ENCODE data around the gene LRRC74B. TPM values are rescaled to one million over a fixed set of nuclear protein-coding genes. Genes with fewer than 3 reads are reported as not detected.
"Not testable (repeated sequence)": the region's sequence is repeated elsewhere in the genome, so short reads cannot be mapped to it uniquely, and the experiment has no call there.

LRRC74B gene, protein sequence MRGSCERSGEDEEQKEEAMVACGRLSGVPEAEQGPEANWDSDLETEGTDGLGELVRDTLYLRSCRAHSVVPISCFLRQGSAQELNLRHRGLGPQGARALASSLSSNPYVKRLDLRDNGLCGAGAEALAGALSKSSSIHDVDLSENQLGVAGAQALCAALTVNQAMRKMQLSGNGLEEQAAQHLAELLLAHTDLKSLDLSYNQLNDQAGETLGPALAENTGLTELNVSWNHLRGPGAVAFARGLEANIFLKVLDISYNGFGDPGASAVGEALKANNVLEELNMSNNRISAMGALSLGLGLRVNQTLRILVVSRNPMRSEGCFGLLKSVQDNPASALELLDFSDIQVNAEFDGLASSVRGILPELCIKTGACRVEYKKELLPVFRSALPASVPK
- total RNA-seq (2014; rRNA removed; shearing (Covaris generic)), result not detected in 2 replicates
- polyA plus RNA-seq (2014; cell fraction: nucleus; rRNA removed), result 0.11 and 0.25 TPM in 2 replicates

DNA sequence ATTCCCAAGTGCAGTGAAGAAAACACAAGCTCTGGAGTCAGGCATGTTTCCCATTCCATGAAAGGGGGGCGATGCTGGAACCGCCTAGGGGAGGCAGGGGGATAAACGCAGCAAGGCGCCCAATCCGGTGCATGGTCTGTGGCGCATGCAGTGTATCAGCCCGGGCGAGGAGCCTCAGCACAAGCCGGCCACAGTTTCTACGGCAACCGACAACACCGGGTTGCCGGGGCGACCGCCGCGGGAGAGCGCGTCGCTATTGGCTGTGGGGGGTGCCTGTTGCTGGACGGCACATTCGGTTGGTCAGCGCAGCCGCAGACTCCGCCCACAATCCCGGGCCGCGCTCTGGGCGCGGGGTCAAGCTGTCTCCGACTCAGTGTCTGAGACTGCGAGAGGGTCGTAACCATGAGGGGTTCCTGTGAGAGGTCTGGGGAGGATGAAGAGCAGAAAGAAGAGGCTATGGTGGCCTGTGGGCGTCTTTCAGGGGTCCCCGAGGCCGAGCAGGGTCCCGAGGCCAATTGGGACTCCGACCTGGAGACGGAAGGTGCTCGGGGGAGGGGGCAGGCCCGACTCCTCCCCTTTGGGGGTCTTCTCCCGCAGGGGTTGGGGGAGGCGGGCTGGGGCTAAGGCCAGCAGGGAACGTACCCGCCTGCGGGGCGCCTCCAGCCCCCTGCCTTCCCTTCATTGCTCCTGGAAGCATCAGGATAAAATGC is at the start of gene LRRC74B:
LRRC74B (plus strand) TSS at position 362 of the 710 bp plus-strand sequence; CDS start at position 403, 41 bp downstream.
- peak; percentile 75 for DNase-seq (ENCODE audit: extremely low read depth, low read depth)

DNA sequence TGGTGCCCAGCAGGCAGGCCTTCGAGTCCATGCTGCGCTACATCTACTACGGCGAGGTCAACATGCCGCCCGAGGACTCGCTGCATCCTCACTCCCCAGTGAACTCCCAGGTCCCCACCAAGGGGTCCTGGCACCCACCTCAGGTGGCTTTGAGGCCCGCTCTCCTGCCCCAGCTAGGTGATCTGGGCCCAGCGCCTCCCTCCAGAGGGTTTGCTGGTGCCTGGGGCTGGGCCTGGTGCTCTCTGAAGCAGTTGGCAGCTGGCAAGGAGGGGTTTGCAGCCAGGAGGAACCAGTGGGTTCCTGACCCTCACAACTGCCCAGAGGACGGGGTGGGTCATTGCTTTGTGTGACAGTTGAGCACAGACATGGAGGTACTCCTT is 49.7 kb upstream of the LRRC74B start:
- DNase-seq (ENCODE audit: extremely low read depth, low read depth), result no peak

DNA sequence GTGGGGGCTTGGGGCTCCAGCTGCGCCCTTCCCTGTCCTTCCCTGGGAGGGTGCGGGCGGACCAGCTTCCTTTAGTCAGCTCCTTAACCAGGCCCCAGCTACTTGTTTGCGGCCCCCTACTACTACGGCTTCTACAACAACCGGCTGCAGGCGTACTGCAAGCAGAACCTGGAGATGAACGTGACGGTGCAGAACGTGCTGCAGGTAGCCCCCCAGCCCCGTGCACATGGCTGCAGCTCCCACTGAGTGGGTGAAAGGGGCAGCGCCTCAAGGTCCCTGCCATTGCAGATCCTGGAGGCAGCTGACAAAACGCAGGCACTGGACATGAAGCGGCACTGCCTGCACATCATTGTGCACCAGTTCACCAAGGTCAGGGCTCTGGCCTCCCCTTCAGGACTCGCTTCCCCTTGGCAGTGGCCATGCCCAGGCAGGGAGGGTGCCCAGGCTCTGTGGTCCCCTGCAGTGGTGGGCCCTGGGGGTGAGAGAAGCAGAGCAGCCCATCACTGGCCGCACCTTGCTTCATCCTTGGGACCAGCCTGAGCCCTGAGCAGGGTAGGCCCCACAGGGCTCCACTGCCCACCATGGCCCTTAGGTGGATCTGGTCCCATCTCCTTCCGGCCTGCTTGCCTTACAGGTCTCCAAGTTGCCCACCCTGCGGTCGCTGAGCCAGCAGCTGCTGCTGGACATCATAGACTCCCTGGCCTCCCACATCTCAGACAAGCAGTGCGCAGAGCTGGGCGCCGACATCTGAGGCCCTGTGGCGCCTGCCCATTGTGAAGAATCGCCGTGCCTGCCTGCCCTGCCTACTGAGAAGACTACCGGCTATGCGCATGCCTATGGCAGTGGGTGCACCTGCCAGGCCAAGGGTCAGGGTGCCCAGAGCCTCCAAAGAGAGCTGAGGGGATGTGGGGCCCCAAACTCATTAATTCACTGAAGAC is 48.9 kb upstream of the LRRC74B start:
- DNase-seq (ENCODE audit: extremely low read depth, low read depth), result no peak

DNA sequence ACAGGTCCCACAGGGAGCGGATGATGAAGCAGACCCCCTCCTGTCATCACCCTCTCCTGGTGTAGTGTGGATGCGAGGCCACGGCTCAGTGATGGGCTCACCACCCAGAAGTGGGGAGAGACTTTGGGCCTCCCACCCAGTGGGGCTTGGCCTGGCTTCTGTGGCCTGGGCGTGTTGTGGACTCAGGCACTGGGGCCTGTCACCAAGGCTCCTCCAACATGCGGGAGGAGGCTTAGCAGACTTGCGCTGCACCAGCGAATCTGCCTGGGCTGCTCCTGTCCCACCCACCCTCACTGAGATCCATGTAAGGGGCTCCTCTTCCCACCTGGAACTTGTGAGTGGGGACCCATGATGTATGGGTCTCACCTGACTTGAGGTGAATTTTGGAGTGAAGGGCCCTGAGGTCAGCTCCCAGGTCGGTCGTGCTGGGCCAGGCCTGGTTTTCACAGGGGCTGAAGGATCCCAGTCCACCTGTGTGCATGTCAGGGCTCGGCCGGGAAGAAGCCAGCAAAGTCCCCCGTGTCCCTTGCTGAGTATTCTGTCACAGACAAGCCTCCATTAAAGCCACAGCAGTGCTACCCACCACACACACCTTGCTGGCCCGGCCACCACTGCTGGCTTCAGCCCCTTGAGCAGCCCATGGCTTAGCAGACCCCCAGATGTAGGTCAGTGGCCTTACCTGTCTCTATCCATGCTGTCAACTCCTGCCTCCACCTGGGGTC is 48.0 kb upstream of the LRRC74B start:
- DNase-seq (ENCODE audit: extremely low read depth, low read depth), result no peak

DNA sequence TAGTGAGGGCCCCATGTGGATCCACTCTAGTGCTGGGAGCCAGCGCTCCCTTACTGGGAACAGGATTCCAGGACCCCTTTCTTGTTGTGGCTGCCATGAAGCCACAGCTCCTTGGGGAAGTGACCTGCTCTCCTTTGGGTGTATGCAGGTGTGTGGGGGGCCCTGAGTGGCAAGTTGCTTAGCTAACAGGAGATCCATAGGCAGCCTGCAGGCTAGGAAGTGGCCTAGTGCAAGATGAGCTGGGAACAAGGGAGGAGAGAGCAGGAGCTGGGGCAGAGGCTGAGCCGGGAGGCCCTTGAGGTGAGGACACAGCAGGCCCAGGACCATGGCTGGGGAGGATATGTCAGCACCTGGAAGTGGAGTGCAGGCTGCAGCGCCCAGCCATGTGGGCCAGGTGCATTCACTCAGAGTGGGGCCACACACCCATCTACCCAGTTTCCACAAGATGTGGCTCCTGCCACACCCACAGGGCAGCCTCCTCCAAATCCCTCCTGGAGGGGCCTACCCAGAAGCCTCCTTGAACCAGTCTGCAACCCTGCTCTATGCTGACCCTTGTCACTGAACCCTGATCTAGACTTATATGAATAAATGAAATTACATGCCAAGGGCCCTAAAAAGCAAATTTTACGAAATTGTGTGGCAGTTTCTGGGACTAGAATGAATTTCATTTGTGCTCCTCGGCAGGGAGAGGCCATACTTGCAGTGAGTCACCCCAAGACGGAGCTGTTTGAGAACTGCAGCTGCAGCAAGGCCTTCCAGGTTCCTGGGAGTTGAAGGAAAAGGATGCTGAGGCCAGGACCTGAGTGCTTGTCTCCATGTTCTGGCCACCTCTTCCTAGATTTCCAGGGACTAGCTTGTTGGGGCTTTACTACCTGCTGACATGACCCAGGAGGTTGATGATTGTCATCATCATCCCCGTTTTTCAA is 47.1 kb upstream of the LRRC74B start:
- no peak for DNase-seq (ENCODE audit: extremely low read depth, low read depth)

DNA sequence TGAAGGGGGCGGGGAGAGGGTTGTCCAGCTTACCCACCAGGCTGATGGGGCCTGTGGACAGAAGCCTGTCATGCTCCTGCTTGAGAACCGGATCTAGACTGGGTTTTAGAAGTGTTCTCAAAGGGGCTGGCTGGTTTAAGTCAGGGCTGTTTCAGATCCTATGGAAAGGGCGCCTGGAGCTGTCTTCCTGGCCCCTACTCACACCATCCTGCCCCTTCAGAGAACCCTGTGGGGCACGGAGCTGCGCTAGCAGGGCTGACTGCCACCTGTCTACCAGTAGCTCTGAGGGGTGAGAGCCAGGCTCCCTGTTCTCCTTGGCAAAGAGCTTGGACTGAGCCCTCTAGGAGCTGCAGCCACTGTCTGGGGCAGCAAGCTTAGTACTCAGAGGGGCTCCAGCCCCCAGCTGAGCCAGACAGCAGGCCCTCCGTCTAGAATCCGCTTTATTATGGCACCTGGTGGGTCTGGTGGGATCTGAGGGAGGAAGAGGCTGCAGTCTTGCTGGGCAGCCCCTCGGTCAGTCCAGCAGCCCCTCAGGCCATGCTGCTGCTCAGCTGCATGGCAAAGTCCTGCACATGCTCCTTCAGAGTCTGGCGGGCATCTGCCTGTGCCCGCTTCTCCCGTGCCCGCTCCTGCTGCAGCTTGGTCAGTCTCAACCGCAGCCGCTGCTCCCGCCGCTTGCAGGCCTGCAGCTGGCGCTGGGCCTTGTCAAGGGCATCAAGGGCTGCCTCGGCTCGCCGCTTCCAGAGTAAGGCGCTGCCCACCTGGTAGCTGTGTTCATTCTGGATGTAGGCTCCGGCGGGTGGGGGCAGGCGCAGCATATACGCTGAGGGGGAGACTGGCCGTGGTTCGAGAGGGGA is 46.2 kb upstream of the LRRC74B start:
- no peak for DNase-seq (ENCODE audit: extremely low read depth, low read depth)

DNA sequence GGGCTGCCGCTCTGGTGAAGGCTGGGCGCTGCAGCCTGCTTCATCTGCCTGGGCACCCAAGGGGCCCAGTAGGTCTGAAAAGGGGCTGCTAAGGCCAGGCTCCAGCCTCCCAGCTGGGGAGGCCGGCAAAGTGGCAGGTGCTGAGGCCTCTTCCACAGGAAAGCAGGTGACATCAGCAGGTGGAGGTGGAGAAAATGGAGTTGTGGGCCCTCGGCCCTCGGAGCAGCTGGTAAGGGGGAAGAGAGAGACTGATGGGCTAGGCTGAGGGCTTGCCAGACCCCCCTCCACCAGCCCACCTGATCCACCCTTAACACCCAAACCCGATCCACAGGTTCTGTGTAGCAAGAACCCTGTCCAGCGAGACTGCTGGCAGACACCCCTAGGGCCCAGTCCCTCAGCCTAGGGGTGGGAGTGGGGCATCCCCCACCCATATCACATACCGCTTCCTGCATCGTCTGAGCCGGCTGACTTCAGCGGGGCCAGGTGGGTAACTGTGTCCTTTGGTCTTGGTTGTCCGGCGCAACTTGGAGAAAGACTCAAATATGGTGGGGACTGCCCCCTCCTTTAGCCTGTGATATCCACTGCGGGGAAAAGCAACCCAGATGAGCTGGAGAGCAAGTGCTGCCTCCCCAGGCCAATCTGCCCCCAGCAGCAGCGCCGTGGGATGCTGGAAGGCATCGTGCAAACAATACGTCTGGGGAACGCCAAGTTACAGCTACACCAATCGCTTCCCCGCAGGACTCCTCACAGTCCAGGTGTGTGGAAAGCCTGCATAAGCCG is 45.3 kb upstream of the LRRC74B start:
- DNase-seq (ENCODE audit: extremely low read depth, low read depth), result no peak

DNA sequence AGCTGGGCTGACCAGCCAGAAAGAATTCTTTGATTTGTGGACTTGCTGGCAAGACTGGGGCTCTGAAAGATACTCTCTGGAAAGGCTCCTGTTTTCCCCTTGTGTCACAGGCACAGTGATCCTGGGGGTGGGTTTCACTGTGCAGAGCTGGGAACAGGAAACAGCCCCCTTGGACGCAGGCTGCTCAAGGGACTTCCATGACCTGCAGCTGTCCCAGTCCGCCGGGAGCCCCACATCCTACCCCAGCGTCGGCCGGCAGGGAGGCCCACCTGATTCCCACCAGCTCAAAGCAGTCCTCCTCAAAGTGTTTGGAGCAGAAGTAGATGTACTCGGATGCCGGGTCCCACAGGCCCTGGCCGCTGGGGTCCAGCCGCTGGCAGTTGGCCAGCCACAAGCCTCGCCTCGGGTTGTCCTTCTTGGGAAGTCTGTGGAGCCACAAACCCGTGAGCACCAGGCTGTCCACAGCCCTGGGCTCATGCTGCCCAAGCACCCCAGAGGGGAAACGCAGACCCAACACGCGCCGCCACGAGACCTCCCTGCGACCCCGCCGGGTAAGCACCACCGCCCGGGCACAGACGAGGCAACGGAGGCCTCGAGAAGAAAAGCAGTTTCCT is 44.7 kb upstream of the LRRC74B start:
- no peak for DNase-seq (ENCODE audit: extremely low read depth, low read depth)

DNA sequence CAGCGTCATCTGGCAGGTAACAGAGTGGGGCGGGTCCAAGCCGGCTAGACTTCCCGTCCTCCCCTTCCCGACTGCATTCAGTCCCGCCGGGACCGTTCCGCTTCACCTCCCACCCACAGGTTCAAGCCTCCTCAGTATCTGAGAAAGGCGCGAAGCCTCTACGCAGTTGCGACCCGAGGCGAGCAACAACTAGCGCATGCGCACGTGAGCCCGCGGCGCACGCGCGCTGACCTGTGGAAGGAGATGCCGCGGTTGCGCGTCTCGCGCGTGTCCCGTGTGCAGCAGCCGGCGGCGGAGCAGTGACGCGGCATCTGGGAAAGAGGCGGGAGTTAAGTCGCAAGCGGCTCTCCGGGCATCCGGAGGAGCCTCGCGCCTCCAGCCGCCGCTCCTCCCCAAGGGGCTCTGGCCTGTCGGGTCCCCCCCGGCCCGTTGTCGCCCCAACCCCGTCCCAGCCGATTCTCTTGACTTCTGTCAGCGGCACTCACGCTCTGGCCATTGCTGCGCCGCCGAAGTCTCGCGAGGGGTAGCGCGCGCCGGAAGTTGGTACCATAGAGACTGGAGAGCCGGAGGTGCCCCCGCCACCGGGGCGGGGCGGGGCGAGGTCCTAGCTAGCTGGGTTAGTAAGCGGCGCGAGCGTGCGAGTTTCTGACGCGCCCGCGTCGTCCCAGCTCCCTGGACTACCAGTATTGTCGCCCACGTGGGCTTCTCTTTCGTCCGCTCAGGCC is 44.0 kb upstream of the LRRC74B start, which contains the start of gene THAP7:
THAP7 (minus strand) TSS at position 518 of the 725 bp plus-strand sequence; CDS start at position 311, 207 bp downstream.
- DNase-seq (ENCODE audit: extremely low read depth, low read depth), result peak; percentile 87

DNA sequence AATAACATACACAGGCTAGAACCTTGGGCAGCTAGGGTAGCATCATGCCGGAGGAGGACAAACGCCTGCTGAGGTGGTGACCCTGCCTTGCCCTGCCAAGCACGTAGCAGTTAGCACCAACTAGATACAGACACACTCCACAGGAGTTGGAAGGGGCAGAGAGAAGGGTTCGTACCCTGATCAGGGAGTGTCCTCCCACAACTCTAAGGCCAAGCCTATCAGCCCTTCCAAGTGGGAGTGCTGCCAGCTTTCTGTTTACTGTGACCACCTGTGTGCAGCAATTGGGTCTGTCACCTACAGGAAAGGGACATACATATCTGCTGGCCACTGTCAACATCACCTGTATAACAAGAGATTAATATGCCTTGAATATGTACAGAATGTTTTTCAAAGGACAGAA is 42.0 kb upstream of the LRRC74B start:
- no peak for DNase-seq (ENCODE audit: extremely low read depth, low read depth)

DNA sequence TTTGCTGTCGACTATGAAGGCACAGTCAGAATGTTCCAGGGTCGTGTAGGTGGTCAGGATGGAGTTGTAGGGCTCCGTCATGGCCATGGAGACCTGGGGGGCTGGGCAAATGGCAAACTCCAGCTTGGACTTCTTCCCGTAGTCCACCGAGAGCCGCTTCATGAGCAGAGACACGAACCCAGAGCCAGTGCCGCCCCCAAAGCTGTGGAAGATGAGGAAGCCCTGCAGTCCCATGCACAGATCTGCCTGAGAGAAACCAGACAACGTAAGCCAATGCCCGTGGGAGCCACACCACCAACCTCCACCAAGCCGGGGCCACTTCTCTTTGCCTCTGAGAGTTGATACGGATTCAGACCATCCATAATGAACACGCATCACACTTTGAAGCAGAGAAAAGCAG is 36.5 kb upstream of the LRRC74B start:
- not testable (repeated sequence) for DNase-seq (ENCODE audit: extremely low read depth, low read depth)

DNA sequence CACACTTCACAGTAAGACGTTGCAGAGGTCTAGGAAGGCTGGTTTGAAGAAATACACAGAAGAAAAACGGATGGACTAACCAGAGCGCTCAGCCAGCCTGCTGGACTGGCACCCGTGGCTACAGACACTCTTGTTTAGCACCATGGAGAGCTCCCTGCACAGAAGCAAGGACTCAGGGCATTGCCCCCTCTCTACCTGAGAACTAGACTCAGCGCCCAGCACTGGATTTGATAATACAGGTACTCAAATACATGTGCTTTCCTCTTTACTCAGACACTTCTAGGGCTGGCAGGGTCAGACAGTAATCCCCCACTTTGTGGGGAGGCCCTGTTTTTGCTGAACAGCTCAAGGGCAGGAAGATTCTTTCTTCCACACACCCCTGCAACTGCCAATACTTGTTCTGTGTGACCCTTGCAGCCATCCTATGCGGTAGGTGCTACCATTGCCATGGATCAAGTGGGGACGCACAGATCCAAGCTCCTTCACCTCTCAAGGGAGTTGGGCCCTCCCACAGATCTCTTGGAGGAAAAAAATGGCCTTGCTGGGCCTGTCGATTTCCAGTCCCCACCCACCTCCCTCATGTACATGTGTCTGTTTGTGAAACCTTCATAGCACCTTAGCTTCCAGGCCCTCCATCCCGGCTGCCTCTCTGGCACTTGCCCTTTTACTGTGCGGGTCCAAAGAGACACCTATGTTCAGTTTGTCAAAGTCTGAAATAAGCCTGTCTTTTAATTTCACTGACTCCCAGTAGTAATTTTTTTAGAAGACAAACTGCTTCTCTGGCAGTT is 35.9 kb upstream of the LRRC74B start:
- DNase-seq (ENCODE audit: extremely low read depth, low read depth), result no peak

DNA sequence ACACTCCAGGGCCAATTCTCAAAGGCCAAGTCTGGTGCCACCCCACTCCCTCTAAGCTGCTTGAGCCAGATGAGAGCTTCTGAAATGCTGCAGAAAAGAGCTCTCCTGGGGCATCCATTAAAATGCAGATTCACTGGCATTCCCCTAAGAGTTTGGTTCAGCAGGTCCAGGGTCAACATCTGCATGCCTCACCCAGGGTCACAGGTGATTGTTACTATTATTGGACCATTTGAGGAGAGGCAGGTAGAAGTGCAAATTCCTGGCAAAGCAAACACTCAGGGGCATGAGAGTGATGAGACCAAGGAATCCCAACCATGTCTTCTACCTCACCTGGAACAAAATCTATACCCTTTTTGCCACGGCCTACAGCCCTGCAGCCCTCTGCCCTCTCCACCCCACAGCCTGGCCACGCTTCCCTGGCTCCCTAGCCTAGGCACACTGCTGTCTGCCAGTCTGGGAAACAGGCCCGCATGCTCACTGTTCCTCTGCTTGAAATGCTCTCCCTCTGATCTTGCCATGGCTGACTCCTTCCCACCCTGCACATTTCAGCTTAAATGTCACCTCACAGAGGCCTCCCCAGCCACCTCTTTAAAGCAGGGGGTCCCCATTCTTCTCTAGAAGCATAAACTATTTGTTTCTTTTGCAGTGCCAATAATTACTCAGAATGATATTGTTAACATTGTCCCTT is 35.2 kb upstream of the LRRC74B start:
- DNase-seq (ENCODE audit: extremely low read depth, low read depth), result no peak

Measured in NCI-H460 (cell line).